GM19452 (cell line): ENCODE data around the gene CTH.
"Not testable (repeated sequence)": the region's sequence is repeated elsewhere in the genome, so short reads cannot be mapped to it uniquely, and the experiment has no call there.

ENCODE experiments used
- ATAC-seq: cut with Tn5 transposase; IDR thresholded peaks from one replicate; pipeline ENCODE4 v1.9.1; 2021; ENCODE audit not compliant: unreplicated experiment

Gene CTH

DNA sequence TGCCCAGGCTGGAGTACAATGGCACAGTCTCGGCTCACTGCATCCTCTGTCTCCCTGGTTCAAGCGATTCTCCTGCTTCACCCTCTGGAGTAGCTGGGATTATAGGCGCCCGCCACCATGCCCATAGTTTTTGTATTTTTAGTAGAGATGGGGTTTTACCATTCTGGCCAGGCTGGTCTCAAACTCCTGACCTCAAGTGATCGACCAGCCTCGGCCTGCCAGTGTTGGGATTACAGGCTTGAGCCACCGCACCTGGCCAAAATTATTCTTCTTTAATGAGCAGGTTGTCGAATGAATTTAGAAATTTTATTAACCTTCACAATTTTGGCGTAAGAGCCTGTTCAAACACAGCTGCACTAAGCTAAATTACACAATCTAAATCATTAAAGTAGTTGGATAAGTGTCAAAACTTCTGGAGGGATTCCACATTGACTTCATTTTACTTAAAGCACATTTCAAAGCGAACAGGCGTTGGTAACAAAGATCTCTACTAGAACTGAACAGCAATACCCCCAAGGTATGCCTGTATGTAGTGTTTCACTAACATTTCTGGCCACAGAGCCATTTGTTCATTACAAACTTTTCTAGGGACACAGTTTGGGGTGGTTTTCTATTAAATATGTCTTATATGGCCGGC is 5.2 kb upstream of the CTH start:
- ATAC-seq: no peak

DNA sequence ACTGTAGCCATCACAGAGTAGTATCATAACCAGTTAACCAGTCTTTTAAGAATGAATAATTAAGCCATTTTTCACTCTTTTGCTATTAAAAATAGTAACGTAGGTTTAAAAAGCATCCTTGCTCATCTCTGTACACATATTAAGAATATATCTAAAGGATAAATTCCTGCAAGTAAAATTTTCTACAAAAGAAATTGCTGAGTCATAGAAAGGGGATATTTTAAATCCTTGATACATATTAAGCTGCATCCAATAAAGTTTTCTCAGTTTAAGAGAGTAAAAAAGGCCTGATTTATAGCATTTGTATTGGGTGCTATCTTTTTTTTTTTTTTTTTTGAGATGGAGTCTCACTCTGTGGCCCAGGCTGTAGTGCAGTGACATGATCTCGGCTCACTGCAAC is 1.9 kb upstream of the CTH start:
- no peak for ATAC-seq

DNA sequence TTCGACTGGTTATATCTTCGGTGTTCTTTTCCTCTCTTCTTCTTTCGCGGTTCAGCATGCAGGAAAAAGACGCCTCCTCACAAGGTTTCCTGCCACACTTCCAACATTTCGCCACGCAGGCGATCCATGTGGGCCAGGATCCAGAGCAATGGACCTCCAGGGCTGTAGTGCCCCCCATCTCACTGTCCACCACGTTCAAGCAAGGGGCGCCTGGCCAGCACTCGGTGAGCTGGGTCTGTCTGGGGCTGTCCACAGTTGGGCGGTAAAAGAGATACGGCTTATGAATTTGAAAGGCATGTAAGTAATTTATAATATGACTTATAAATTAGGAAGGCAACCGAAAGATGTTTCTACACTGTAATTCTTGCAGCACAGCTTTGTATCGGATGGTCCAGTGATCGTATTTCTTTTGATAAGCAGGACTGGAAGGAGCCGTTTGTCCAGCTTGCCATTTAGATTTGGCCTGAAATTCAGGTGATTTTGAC is 334 bp downstream of the CTH start:
- ATAC-seq: no peak

GRCh38 chr1:70415882-70416281 is 4.8 kb downstream of the CTH start:
- no peak for ATAC-seq

GRCh38 chr1:70418973-70419734 is 8.1 kb downstream of the CTH start:
- not testable (repeated sequence) for ATAC-seq

- ATAC-seq: no peak
These were observed 9.3 kb downstream of the CTH start for GRCh38 chr1:70420320-70420719.

- ATAC-seq: no peak
These were observed 15.4 kb downstream of the CTH start for GRCh38 chr1:70426154-70427131.

DNA sequence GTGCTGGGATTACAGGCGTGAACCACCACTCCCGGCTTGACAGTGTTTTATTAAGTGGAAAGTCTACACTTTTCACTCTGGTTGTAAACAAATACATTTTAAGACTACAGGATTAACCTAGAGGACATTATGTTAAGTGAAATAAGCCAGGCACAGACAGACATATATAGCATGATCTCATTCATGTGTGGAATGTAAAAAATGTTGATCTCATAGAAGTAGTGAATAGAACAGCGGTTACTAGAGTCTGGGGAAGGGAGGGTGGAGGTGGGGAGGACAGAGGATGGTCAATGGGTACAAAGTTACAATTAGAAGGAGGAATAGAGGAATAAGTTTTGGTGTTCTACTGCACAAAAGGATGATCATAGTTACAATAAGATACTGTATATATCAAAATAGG is 16.9 kb downstream of the CTH start:
- no peak for ATAC-seq

DNA sequence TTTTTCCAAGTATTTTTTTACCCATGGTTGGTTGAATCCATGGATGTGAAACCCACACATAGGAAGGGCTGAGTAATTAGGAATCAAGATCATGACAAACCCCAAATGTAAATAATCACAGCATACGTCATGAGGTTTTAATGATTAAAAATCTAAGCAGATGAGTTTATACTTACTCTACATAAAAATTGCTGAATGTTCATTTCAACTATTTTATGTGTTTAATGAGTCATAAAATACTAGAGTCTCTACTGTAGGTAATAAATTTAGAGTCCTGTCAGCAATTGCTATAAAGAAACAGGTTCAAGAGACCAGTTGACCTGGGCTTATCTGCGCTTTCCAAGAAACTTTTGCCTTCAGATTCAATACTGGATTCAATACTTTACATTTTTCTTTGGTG is 18.2 kb downstream of the CTH start:
- no peak for ATAC-seq

DNA sequence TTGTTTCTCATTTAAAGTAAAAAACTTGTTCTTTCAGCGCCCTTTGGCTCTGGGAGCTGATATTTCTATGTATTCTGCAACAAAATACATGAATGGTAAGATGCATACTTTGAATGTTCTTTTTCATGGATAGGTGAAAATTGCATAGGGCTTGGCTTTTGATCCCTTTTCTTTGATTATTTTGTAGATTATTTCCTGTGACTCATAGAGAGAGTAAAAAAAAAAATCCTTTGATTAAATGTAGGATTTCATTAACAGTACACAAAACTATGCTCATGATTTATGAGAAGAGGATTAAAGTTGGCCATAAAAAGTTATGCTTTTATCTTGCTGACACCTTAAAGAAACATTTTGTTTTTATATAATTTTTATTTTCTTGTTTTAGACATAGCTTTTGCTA is 18.7 kb downstream of the CTH start:
- ATAC-seq: no peak

DNA sequence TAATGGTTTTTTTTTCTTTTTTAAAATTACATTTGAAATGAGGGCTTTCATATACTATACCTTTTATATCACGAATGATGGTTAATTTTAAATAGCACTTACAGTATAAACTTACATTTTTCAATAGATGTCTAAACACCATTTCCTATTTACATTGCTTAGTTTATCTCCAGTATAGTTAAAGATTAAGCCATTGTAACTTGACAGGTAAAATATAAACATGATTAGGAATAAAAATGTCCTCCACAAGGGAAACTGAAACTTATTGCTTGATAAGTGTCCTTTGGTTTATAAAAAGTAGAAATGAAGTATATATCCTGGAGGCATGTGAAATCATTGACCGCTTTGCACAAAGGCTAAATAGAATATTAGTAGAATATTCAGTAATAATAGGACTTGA is 20.2 kb downstream of the CTH start:
- no peak for ATAC-seq

- no peak for ATAC-seq
These were observed 20.8 kb downstream of the CTH start for GRCh38 chr1:70431874-70432273.

DNA sequence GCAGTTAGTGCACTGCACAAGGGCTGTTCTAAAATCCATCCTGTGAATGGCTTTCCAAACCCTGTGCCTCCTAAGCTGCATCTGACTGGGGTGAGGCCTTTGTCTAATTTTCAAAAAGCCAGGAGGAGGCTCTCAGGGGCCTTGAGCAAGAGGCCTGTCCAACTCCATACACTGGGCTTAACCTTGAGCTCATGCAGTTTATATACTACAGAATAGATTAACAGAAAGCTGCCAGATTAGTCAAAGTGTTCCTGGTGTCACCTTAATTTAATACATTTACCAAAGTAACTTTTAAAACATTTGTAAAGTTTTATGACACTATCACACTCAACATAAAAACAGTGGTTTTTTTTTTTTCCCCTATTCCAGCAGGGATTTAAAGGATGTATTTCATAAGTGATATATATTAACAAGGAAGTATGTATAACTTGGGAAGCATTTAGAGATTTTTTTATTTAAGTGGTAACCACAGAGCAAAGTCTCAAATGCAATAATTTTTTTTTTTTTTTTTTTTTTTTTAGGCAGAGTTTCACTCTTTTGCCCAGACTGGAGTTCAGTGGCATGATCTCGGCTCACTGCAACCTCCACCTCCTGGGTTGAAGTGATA is 23.3 kb downstream of the CTH start:
- ATAC-seq: no peak

- no peak for ATAC-seq
These were observed 25.7 kb downstream of the CTH start for GRCh38 chr1:70436622-70437251.

- no peak for ATAC-seq
These were observed 27.5 kb downstream of the CTH start for GRCh38 chr1:70438529-70438928.

GRCh38 chr1:70440642-70441391 is 29.7 kb downstream of the CTH start:
- no peak for ATAC-seq

DNA sequence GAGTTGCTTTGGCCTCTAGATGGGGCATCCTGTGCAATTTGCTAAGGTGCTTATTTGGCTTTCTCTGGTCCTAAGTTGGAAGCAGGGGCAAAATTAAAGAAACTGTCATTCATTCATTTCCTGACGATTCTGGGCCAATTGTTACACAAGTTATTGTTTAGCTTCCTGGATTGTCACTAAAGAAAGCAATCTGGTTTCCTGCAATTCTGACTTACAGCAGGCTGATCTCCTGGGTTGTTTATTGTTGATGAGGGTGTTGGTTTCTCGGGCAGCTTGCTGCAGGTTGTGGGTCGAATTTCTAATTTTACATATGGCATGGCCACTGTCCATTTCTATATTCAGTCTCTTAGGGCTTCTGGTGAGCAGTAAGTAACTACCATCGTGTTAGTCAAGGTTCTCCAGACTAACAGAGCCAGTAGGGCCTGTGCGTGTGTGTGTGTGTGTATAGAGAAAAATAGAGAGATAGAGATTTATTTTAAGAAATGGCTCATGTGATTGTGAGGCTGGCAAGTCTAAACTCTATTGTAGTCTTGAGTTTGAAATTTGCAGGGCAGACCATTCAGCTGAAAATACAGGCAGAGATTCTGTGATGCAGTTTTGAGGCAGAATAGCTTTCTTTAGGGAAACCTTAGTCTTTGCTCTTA is 30.4 kb downstream of the CTH start:
- no peak for ATAC-seq

- ATAC-seq: no peak
These were observed 31.4 kb downstream of the CTH start for GRCh38 chr1:70442490-70442889.

- ATAC-seq: no peak
These were observed 32.7 kb downstream of the CTH start for GRCh38 chr1:70443739-70444138.
